ENCODE data around the gene TIMM13. TPM values are rescaled to one million over a fixed set of nuclear protein-coding genes. Genes with fewer than 3 reads are reported as not detected.

TIMM13 gene
- total RNA-seq, 4 donors from 2014 or later: 23.7 to 60.3 (median 46.8) TPM

GRCh38 chr19:2455851-2456570 is 28.6 kb upstream of the TIMM13 start:
- TF ChIP-seq CTCF (IDR thresholded peaks at IDR 0.05 in 4 of 5, conservative IDR thresholded peaks at IDR 0.05 in 1 of 5): no peak
- TF ChIP-seq POLR2A (IDR thresholded peaks at IDR 0.05): no peak
- Histone ChIP-seq H3K4me3 (peak overlapping the region; percentile 83 to 99 (median 87)), H3K36me3 (no peaks in the 10 kb centered on the region), H3K27me3 (no peaks in the 10 kb centered on the region), H3K9me3 (no peaks in the 10 kb centered on the region), H3K27ac (peak overlapping the region; percentile 1 to 77 (median 62)), H3K4me1 (peaks cover 10 to 13% of the 10 kb centered on the region in 2 donors)
- DNase-seq (no peak), ATAC-seq (no peak)
- in situ Hi-C loops (cut with MboI; ENCODE audit: low sequenced_read_pairs in 4 of 4): no loop called here
- intact Hi-C loops (cut with DNase I; ENCODE audit: low total_unique reads): no loop called here

DNA sequence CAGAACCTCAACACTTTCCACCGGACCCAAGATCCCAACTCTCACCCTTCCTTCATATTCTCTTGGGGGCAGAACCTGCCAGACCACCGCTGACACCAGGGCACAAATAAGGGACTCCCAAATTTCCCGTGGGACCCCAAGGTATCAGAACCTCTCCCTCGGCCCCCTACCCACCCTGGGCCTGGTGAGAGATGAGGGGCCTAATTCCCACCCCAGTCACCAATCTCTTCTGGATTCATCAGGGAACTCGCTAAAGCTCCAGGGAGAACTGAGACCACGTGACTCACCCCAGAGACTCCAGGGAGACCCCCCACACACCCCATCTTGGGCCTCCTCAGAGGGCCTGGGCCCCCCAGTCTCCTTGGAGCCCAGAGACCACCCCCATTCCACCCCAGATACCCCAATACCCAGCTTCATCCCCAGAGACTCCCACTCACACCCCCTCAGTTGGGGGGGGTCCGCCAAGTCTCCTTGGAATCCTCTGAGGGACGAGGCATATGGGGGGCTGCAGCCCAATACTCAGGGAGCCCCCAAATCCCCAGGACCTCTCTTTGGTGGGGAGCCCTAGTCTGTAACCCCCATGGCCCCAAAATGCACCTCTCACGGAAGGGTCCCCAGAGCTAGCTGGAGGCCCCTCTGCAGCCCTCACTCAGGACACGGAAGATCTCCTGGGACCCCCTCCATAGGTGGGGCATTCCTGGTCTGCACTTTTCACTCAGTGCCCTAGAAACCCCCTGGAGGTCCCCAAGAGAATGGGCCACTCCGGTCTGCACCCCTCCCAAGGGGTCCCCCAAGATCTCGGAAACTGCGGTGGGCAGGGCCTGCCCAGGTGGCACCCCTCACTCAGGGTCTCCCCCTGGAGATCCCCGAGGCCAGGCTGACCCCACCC is 27.8 kb upstream of the TIMM13 start:
- intact Hi-C loops (cut with DNase I; ENCODE audit: low total_unique reads) (no loop called here), in situ Hi-C loops (cut with MboI; ENCODE audit: low sequenced_read_pairs in 4 of 4) (no loop called here)
- no peaks in the 10 kb centered on the region for H3K9me3 ChIP-seq
- no peaks in the 10 kb centered on the region for H3K36me3 ChIP-seq
- H3K27ac ChIP-seq: peak overlapping the region in 1 of 4 donors; percentile 77
- ATAC-seq (no peak), DNase-seq (no peak)
- TF ChIP-seq CTCF (IDR thresholded peaks at IDR 0.05 in 4 of 5, conservative IDR thresholded peaks at IDR 0.05 in 1 of 5): no peak
- no peak for TF ChIP-seq POLR2A (IDR thresholded peaks at IDR 0.05)
- no peaks in the 10 kb centered on the region for H3K27me3 ChIP-seq
- H3K4me1 ChIP-seq: peaks cover 10 to 13% of the 10 kb centered on the region in 2 donors
- H3K4me3 ChIP-seq: peak overlapping the region; percentile 83 to 99 (median 87)

GRCh38 chr19:2454199-2454961 is 27.0 kb upstream of the TIMM13 start:
- Histone ChIP-seq H3K9me3 (no peaks in the 10 kb centered on the region), H3K4me3 (no peak overlapping the region), H3K4me1 (peaks cover 10 to 13% of the 10 kb centered on the region in 2 donors), H3K27ac (no peak overlapping the region), H3K36me3 (no peaks in the 10 kb centered on the region), H3K27me3 (no peaks in the 10 kb centered on the region)
- TF ChIP-seq CTCF (IDR thresholded peaks at IDR 0.05 in 4 of 5, conservative IDR thresholded peaks at IDR 0.05 in 1 of 5) (no peak), POLR2A (IDR thresholded peaks at IDR 0.05) (no peak)
- intact Hi-C loops (cut with DNase I; ENCODE audit: low total_unique reads) (no loop called here), in situ Hi-C loops (cut with MboI; ENCODE audit: low sequenced_read_pairs in 4 of 4) (no loop called here)
- no peak for ATAC-seq
- DNase-seq: no peak

- ATAC-seq (no peak), DNase-seq (no peak)
- intact Hi-C loops (cut with DNase I; ENCODE audit: low total_unique reads) (no loop called here), in situ Hi-C loops (cut with MboI; ENCODE audit: low sequenced_read_pairs in 4 of 4) (no loop called here)
- Histone ChIP-seq H3K4me1 (peaks cover 10 to 13% of the 10 kb centered on the region in 2 donors), H3K9me3 (no peaks in the 10 kb centered on the region), H3K27ac (no peak overlapping the region), H3K36me3 (no peaks in the 10 kb centered on the region), H3K4me3 (no peak overlapping the region), H3K27me3 (no peaks in the 10 kb centered on the region)
- no peak for TF ChIP-seq CTCF (IDR thresholded peaks at IDR 0.05 in 4 of 5, conservative IDR thresholded peaks at IDR 0.05 in 1 of 5)
- no peak for TF ChIP-seq POLR2A (IDR thresholded peaks at IDR 0.05)
Observed at GRCh38 chr19:2453431-2454025, 26.1 kb upstream of the TIMM13 start.
